Choroid plexus epithelial cell (primary cell): ENCODE data around the gene FNIP1.

Experiments
- DNase-seq: peaks from one replicate; pipeline ENCODE4 v3.0.0-alpha.2; 2010; ENCODE audit warnings: low read depth
- H3K4me3 ChIP-seq: 2 replicates; pipeline ENCODE4 v1.5.1; 2011; ENCODE audit warnings: low read depth, mild to moderate bottlenecking, control low read depth, low read length, moderate library complexity
- TF ChIP-seq, protein P1 (sequence below): conservative IDR thresholded peaks from 2 replicates; pipeline ENCODE4 v1.5.1; 2011; ENCODE audit warnings: low read depth, mild to moderate bottlenecking, control low read depth, inconsistent platforms, low read length, moderate library complexity

FNIP1 gene

GRCh38 chr5:131749723-131750470, 46.9 kb downstream of the FNIP1 start:
- TF ChIP-seq, protein P1, sequence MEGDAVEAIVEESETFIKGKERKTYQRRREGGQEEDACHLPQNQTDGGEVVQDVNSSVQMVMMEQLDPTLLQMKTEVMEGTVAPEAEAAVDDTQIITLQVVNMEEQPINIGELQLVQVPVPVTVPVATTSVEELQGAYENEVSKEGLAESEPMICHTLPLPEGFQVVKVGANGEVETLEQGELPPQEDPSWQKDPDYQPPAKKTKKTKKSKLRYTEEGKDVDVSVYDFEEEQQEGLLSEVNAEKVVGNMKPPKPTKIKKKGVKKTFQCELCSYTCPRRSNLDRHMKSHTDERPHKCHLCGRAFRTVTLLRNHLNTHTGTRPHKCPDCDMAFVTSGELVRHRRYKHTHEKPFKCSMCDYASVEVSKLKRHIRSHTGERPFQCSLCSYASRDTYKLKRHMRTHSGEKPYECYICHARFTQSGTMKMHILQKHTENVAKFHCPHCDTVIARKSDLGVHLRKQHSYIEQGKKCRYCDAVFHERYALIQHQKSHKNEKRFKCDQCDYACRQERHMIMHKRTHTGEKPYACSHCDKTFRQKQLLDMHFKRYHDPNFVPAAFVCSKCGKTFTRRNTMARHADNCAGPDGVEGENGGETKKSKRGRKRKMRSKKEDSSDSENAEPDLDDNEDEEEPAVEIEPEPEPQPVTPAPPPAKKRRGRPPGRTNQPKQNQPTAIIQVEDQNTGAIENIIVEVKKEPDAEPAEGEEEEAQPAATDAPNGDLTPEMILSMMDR, result no peak
- DNase-seq, result no peak
- H3K4me3 ChIP-seq, result no peak overlapping the region

DNA sequence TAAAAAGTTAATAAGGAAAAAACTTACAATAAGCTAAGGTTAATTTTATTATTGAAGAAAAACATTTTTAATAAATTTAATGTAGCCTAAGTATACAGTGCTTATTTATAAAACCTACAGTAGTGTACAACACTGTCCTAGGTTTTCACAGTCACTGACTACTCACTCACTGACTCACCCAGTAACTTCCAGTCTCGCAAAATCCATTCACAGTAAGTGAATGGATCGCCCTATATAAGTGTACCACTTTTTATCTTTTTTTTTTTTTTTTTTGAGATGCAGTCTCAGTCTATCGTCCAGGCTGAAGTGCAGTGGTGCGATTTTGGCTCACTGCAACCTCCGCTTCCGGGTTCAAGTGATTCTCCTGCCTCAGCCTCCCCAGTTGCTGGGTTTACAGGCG, 47.7 kb downstream of the FNIP1 start:
- no peak for DNase-seq
- no peak overlapping the region for H3K4me3 ChIP-seq
- TF ChIP-seq, protein P1, result no peak

DNA sequence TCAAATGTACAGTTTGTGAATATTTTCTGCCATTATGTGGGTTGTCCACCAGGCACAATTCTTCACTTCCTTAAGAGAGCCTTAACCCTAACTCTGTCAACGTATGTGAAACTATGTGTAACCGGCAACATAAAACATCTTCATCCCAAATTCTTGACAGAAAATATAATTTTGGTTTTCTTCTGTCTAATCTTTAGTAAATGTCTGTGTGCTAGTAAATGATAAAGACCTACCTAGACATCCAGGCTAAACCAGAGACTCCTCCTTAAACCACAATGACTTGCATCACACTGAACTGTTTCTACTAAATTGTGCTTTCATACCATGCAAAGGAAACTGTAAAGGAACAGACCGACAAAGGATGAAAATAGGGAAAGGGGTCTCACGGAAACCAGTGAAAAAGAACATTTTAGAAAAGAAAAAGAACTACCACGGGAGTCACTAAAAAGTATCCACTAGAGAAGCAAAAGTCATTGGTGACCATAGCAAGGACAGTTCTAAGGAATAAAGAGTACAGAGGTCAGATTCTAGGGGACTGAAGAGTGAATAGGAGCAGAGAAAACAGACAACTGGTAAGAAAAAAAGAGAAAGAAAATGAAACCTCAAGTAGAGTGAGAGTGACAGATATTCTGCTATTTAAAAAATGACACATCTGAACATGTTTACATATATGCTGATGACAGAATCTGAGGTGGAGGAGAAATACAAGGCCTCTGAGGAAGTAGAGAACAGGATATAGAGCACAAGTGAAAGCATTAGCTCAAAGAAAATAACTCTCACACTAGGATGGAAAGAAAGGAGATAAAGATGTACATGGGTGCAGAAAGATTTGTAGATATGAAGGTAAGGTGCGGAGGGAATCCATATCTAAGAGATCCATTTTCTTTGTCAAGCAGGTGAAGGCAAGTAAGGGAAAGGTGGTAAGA, 49.4 kb downstream of the FNIP1 start:
- TF ChIP-seq, protein P1, result no peak
- no peak overlapping the region for H3K4me3 ChIP-seq
- peak; percentile 62 for DNase-seq

GRCh38 chr5:131746423-131746822, 50.4 kb downstream of the FNIP1 start:
- DNase-seq, result no peak
- TF ChIP-seq, protein P1, result no peak
- H3K4me3 ChIP-seq, result no peak overlapping the region

DNA sequence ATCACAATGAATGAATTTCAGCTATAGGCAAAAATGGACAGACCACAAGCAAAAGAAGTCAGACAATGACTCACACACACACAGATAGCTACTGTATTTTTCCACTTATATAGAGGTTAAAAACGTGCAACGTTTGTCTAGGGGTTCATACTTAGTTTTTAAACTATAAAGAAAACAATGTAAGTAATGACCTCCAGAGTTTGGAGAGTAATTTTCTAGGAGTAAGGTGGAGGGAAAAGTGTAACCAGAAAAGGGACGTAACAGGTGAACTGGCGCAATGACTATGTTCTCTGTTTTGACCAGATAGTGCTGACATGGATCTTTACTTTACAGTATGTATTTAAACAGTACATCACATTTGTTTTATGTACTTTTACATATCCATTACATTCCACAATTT, 51.1 kb downstream of the FNIP1 start:
- no peak for DNase-seq

GRCh38 chr5:131745155-131745554, 51.7 kb downstream of the FNIP1 start:
- no peak overlapping the region for H3K4me3 ChIP-seq
- TF ChIP-seq, protein P1, result no peak
- no peak for DNase-seq

More for the DNA sequence above, 51.1 kb downstream of the FNIP1 start:
- TF ChIP-seq, protein P1, result no peak
- no peak overlapping the region for H3K4me3 ChIP-seq
